Upper lobe of left lung (tissue), 4 donors: Measurements from ENCODE around the gene ISX.

Experiments used
- CTCF ChIP-seq, 6 experiments: fragments of 450-650 bp in 4 of 6; fragments of 200-600 bp in 2 of 6; sonication (generic) in 2 of 6; IDR thresholded peaks; one replicate each; pipeline ENCODE4 v1.5.1; 2016 to 2019; ENCODE audit warnings: antibody characterized with exemption in 6 of 6
- EP300 ChIP-seq, 4 donors: sonication (generic); formaldehyde crosslinking; IDR thresholded peaks; one replicate each; pipeline ENCODE4 v1.5.1; 2017; ENCODE audit warnings: antibody characterized with exemption in 4 of 4, control low read depth in 2 of 4
- POLR2A ChIP-seq, 4 donors: fragments of 450-650 bp; IDR thresholded peaks; one replicate each; pipeline ENCODE4 v1.5.1; 2016 to 2017; ENCODE audit warnings: antibody characterized with exemption in 4 of 4, mild to moderate bottlenecking in 2 of 4

- TF ChIP-seq POLR2A (IDR thresholded peaks at IDR 0.05) (no peak), CTCF (IDR thresholded peaks at IDR 0.05) (no peak), EP300 (IDR thresholded peaks at IDR 0.05) (no peak)
Measured at GRCh38 chr22:35104491-35104890, 38.5 kb downstream of the ISX start.
